GM23338 (cell line): ENCODE data around the gene MKLN1.

Experiments used
- CTCF ChIP-seq, 2 experiments: fragments of 200-600 bp in 1 of 2; sonication (generic) in 1 of 2; conservative IDR thresholded peaks; 2 replicates each; pipeline versions ENCODE4 v1.5.1 to v1.6.1; 2016 to 2017; ENCODE audit warnings: antibody characterized with exemption in 2 of 2, low read depth in 2 of 2, mild to moderate bottlenecking in 2 of 2, moderate library complexity in 1 of 2
- EZH2 ChIP-seq: fragments of 200-600 bp; sonication (generic); IDR thresholded peaks from one replicate; pipeline ENCODE4 v1.8.0; 2017; ENCODE audit warnings: antibody characterized with exemption, mild to moderate bottlenecking, low read depth; ENCODE audit not compliant: unreplicated experiment
- EZH2phosphoT487 ChIP-seq: fragments of 200-600 bp; sonication (generic); IDR thresholded peaks from one replicate; pipeline ENCODE4 v1.8.1; 2018; ENCODE audit warnings: antibody characterized with exemption; ENCODE audit not compliant: unreplicated experiment
- JUNB ChIP-seq: IDR thresholded peaks from one replicate; pipeline ENCODE4 v1.6.1; 2016; ENCODE audit warnings: antibody characterized with exemption; ENCODE audit not compliant: unreplicated experiment
- POLR2AphosphoS5 ChIP-seq: IDR thresholded peaks from 2 replicates; pipeline ENCODE4 v1.6.1; 2016; ENCODE audit warnings: antibody characterized with exemption, low read depth
- REST ChIP-seq: IDR thresholded peaks from one replicate; pipeline ENCODE4 v1.6.1; 2018; ENCODE audit warnings: antibody characterized with exemption; ENCODE audit not compliant: unreplicated experiment
- STAT1 ChIP-seq: IDR thresholded peaks from one replicate; pipeline ENCODE4 v1.6.1; 2016; ENCODE audit warnings: antibody characterized with exemption; ENCODE audit not compliant: unreplicated experiment

DNA sequence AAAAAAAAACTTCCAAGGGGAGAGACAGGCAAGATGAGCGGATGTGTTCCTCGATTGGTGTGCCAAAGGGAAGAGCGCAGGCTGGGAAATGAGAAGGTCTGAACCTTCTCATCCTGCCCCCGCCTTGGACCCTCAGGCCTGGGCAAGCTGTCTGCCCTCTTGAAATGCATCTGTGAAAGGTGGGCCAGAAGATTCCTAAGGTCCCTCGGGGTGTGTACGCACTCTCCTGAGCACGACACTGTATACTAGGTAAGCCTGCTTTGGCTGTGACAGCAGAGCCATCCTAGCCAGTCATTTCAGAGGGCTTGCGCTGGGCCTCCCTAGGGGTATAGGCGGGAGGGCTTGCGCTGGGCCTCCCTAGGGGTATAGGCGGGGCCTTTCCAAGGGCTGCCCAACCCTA, 201.9 kb downstream of the MKLN1 start:
- TF ChIP-seq CTCF (conservative IDR thresholded peaks at IDR 0.05; ENCODE audit: low read depth in 2 of 2) (no peak), REST (no peak), POLR2AphosphoS5 (no peak), JUNB (no peak), EZH2 (no peak), STAT1 (no peak), EZH2phosphoT487 (no peak)
